DND-41 (cell line): Measurements from ENCODE around the gene KIRREL3.
"Not testable (repeated sequence)": the region's sequence is repeated elsewhere in the genome, so short reads cannot be mapped to it uniquely, and the experiment has no call there.

Experiments
- CTCF ChIP-seq: IDR thresholded peaks from 2 replicates; pipeline ENCODE4 v1.5.1; 2012; ENCODE audit warnings: borderline replicate concordance, low read length, moderate library complexity, mild to moderate bottlenecking; ENCODE audit not compliant: poor library complexity, severe bottlenecking; ENCODE audit errors: extremely low read depth
- EZH2 ChIP-seq: IDR thresholded peaks from 3 replicates; pipeline ENCODE4 v1.6.1; 2012; ENCODE audit warnings: borderline replicate concordance, low read depth, mild to moderate bottlenecking, moderate library complexity, low read length, inconsistent platforms; ENCODE audit not compliant: severe bottlenecking

- not testable (repeated sequence) for TF ChIP-seq EZH2, CTCF
Measured at GRCh38 chr11:126381960-126382359, 618.6 kb downstream of the KIRREL3 start.
